Measurements from ENCODE around the gene MYH14.

MYH14 gene

DNA sequence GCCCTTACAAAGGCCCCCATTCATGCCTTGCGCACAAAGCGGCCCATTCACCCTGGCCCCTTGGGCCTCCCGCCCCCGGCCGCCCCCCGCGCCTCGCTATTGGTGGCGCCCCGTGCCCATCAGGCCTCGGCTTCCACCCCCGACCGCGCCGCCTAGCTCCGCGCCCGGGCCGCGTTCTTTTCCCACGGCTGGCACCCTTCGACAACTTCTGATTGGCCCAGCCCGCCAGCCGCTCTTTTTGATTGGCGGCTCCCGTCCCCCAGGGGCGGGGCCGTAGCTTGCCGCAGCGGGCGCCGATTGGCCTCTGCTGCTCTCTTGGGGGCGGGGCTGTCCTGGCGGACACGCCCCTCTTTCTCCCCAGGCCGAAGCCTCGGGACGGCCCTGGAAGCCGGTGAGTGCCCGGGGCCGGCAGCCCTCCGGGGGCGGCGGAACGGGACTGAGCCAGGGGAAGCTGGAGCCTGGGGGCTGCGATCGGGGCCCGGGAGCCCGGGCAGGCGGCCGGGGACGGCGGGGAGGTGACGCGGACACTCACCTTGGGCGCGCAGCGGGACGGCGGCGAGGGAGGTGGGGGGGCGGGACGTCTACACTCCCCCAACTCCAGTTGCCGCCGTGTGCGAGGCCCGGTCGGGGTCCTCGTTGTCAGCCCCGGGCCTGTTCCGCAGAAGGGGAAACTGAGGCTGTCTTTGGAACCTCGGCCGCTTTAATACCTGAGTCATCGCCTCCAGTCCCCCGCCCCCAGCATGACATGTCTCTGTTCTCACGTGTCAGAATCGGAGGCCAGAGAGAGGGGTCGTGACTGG is at the start of gene MYH14:
Gene MYH14 (plus strand): TSS at position 342 of the 800 bp plus-strand sequence. CDS start 6,744 bp downstream, outside the sequence.
- H3K27ac ChIP-seq: peak within 1 kb of the TSS; percentile 63
- TF ChIP-seq, protein P1, sequence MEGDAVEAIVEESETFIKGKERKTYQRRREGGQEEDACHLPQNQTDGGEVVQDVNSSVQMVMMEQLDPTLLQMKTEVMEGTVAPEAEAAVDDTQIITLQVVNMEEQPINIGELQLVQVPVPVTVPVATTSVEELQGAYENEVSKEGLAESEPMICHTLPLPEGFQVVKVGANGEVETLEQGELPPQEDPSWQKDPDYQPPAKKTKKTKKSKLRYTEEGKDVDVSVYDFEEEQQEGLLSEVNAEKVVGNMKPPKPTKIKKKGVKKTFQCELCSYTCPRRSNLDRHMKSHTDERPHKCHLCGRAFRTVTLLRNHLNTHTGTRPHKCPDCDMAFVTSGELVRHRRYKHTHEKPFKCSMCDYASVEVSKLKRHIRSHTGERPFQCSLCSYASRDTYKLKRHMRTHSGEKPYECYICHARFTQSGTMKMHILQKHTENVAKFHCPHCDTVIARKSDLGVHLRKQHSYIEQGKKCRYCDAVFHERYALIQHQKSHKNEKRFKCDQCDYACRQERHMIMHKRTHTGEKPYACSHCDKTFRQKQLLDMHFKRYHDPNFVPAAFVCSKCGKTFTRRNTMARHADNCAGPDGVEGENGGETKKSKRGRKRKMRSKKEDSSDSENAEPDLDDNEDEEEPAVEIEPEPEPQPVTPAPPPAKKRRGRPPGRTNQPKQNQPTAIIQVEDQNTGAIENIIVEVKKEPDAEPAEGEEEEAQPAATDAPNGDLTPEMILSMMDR (conservative IDR thresholded peaks at IDR 0.05): no peak
- peak; percentile 59; the same call in 1 of the 2 replicates for TF ChIP-seq ZFX (IDR thresholded peaks at IDR 0.05)

DNA sequence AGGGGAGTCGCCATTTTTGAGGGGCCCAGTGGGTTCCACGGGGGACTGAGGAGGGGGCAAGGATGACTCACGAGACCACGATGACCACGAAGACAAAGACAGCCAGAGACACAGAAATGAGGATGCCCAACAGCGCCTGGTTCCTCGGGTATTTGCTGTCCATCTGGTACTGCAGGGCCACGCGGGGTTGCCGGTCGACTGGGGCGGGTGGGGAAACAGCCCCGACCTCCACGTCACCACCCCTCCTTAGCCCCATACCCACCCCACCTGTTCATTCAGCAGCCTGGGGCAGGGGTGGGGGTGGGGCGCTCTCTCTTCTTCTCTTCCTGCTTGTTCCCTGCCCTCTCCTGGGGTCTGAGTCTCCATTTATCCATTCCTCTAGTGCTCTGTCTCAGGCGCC is 48.9 kb upstream of the MYH14 start:
- no peak for TF ChIP-seq ZFX (IDR thresholded peaks at IDR 0.05)
- TF ChIP-seq, protein P1 (conservative IDR thresholded peaks at IDR 0.05): no peak
- H3K27ac ChIP-seq: no peak overlapping the region

DNA sequence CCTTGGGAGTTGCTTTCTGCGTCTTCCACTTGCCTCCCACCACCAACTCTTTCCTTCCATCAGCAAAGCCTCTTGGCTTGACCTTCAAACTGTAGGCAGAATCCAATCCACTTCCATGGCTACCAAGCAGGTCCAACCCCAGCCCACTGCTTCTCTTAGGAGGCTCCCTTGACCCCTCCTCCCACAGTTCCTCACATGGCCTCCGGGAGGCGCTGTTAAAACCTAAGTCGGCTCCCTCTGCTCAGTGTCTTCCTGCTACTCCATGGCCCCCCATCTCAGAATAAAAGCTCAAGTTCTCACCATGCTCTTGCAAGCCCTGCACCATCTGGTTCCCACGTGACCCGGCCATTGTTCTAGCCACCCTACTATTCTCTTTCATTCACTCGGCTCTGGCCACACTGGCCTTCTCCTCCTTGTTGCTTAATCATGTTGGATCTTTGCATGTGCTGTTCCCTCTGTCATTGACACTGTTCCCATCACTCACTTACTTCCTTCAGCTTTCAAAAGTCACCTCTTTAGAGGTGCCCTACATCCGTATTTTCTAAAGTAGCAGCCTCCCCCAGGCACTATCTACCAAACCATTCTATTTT is 47.8 kb upstream of the MYH14 start:
- H3K27ac ChIP-seq: no peak overlapping the region
- TF ChIP-seq, protein P1 (conservative IDR thresholded peaks at IDR 0.05): peak; percentile 7; the same call in 1 of the 2 replicates
- TF ChIP-seq ZFX (IDR thresholded peaks at IDR 0.05): no peak

DNA sequence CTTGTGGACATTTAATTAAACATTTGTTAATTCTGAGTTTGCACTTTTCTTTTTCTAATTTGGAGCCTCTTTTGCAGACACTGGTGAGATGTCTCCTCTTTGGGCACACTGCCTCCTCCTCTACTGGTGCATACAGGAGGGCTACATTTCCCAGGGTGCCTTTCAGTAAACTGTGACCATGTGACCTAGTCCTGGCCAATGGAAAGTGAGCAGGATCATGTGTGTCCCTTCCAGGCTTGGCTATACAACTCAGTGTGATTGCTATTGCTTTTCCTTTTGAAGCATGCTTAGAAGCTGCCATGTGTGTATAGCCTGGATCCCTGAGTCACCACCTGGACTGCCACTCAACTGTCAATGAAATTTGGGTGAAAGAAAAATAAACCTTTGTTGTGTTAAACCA is 44.8 kb upstream of the MYH14 start:
- TF ChIP-seq, protein P1 (conservative IDR thresholded peaks at IDR 0.05): no peak
- no peak for TF ChIP-seq ZFX (IDR thresholded peaks at IDR 0.05)
- no peak overlapping the region for H3K27ac ChIP-seq

DNA sequence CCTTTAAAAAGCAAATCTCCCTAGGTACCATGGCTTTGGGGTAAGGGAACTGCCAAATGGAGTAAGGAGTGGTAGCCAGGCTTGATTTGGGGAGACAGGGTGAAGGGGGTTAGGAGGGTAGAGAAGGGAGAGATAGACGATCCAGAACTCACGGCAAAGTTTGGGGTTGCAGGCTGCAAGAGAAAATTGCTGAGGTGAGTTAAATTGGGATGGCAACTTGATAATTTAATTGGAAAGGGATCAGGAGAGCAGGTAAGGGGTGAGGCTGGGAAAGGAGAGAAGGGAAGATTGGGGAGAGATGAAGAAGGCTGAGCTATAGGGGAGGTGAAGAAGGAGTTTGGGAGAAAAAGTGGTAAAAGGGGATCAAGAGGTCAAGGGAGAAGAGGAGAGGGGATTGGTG is 44.3 kb upstream of the MYH14 start:
- H3K27ac ChIP-seq: no peak overlapping the region
- TF ChIP-seq, protein P1 (conservative IDR thresholded peaks at IDR 0.05): no peak
- TF ChIP-seq ZFX (IDR thresholded peaks at IDR 0.05): no peak

DNA sequence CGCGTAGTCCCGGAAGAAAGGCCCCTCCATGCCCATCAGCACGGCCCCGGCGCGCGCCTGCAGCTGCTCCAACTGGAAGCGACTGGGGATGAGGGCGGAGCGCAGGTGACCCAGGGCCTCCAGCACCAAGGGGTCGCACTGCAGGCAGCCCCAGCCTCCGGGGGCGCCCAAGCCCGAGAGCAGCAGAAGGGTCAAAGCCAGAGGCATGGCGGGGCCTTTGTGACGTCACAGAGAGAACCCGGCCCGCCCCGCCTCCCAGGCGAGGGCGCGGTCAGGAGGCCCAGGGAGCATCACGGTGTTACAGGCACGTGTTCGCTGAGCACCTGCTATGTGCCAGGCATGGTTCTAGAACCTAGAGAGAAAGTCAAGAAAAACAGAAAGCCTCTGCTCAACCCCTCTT is 40.4 kb upstream of the MYH14 start, which contains the start of gene IZUMO2:
Gene IZUMO2 (minus strand): TSS at position 294 of the 400 bp plus-strand sequence. CDS start 87 bp downstream, at position 207.
- TF ChIP-seq, protein P1 (conservative IDR thresholded peaks at IDR 0.05): no peak
- no peak for TF ChIP-seq ZFX (IDR thresholded peaks at IDR 0.05)

DNA sequence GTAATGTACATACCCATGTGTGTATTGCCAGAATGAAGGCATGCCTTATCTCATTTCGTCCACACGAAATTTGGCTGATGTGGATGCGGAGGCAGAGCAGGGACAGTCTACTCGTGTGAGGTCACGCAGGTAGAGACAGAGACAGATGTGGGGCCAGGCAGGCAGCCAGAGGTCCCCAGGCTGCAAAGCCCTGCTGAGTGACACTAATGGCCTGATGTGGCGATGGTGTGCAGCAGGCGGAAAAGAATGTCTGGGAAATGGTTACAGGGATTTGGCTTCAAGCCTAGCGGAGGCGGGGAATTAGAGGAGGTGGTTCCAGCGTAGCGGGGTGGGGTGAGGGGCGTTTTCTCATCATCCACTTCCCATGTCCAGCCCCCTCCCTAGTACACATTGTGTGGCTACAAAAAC is 36.1 kb upstream of the MYH14 start:
- TF ChIP-seq, protein P1 (conservative IDR thresholded peaks at IDR 0.05): no peak
- no peak for TF ChIP-seq ZFX (IDR thresholded peaks at IDR 0.05)
- H3K27ac ChIP-seq: no peak overlapping the region

More for the DNA sequence above, 40.4 kb upstream of the MYH14 start, which contains the start of gene IZUMO2:
- H3K27ac ChIP-seq: no peak within 1 kb of the TSS
